ENCODE data around the gene IMPG2. TPM values are rescaled to one million over a fixed set of nuclear protein-coding genes. Genes with fewer than 3 reads are reported as not detected.

Gene IMPG2
- total and polyA plus RNA-seq, 2 donors, result 0.16 to 2.3 TPM

GRCh38 chr3:101243285-101244211, 76.8 kb downstream of the IMPG2 start:
- Histone ChIP-seq H3K4me3 (ENCODE audit: low read depth, low read length) (no peak overlapping the region), H3K36me3 (ENCODE audit: insufficient read depth) (no peaks in the 10 kb centered on the region), H3K4me1 (ENCODE audit: insufficient read depth) (no peaks in the 10 kb centered on the region), H3K27ac (ENCODE audit: low read depth) (no peak overlapping the region)
- 92% methylated on average over 4 of the region's 4 CpGs for WGBS
- no peak for DNase-seq (ENCODE audit: extremely low spot score)

- Histone ChIP-seq H3K36me3 (ENCODE audit: insufficient read depth) (no peaks in the 10 kb centered on the region), H3K4me1 (ENCODE audit: insufficient read depth) (no peaks in the 10 kb centered on the region), H3K27ac (ENCODE audit: low read depth) (no peak overlapping the region), H3K4me3 (ENCODE audit: low read depth, low read length) (no peak overlapping the region)
- 95% methylated on average over 1 of the region's 1 CpG for WGBS
- DNase-seq (ENCODE audit: extremely low spot score), result no peak
These were observed 79.5 kb downstream of the IMPG2 start for GRCh38 chr3:101240719-101241399.

GRCh38 chr3:101235048-101235447, 85.3 kb downstream of the IMPG2 start:
- H3K4me1 ChIP-seq (ENCODE audit: insufficient read depth), result no peaks in the 10 kb centered on the region
- no peak for DNase-seq (ENCODE audit: extremely low spot score)
- H3K36me3 ChIP-seq (ENCODE audit: insufficient read depth), result no peaks in the 10 kb centered on the region
- H3K4me3 ChIP-seq (ENCODE audit: low read depth, low read length), result no peak overlapping the region
- 91% methylated on average over 3 of the region's 3 CpGs for WGBS
- no peak overlapping the region for H3K27ac ChIP-seq (ENCODE audit: low read depth)

- no peaks in the 10 kb centered on the region for H3K4me1 ChIP-seq (ENCODE audit: insufficient read depth)
- no peak overlapping the region for H3K27ac ChIP-seq (ENCODE audit: low read depth)
- no peak overlapping the region for H3K4me3 ChIP-seq (ENCODE audit: low read depth, low read length)
- no peaks in the 10 kb centered on the region for H3K36me3 ChIP-seq (ENCODE audit: insufficient read depth)
- DNase-seq (ENCODE audit: extremely low spot score), result no peak
These were observed 89.8 kb downstream of the IMPG2 start for GRCh38 chr3:101230618-101231017.

GRCh38 chr3:101229681-101230080, 90.7 kb downstream of the IMPG2 start:
- Histone ChIP-seq H3K4me1 (ENCODE audit: insufficient read depth) (no peaks in the 10 kb centered on the region), H3K4me3 (ENCODE audit: low read depth, low read length) (no peak overlapping the region), H3K27ac (ENCODE audit: low read depth) (no peak overlapping the region), H3K36me3 (ENCODE audit: insufficient read depth) (no peaks in the 10 kb centered on the region)
- WGBS, result 73% methylated on average over 4 of the region's 4 CpGs
- no peak for DNase-seq (ENCODE audit: extremely low spot score)

- DNase-seq (ENCODE audit: extremely low spot score), result no peak
- 67% methylated on average over 3 of the region's 3 CpGs for WGBS
- H3K4me3 ChIP-seq (ENCODE audit: low read depth, low read length), result no peak overlapping the region
- no peaks in the 10 kb centered on the region for H3K4me1 ChIP-seq (ENCODE audit: insufficient read depth)
- H3K27ac ChIP-seq (ENCODE audit: low read depth), result no peak overlapping the region
- no peaks in the 10 kb centered on the region for H3K36me3 ChIP-seq (ENCODE audit: insufficient read depth)
These were observed 91.9 kb downstream of the IMPG2 start for GRCh38 chr3:101228441-101228840.

GRCh38 chr3:101224739-101225138, 95.6 kb downstream of the IMPG2 start:
- Histone ChIP-seq H3K27ac (ENCODE audit: low read depth) (no peak overlapping the region), H3K36me3 (ENCODE audit: insufficient read depth) (no peaks in the 10 kb centered on the region), H3K4me1 (ENCODE audit: insufficient read depth) (no peaks in the 10 kb centered on the region), H3K4me3 (ENCODE audit: low read depth, low read length) (no peak overlapping the region)
- DNase-seq (ENCODE audit: extremely low spot score), result no peak
- WGBS, result 84% methylated on average over 4 of the region's 4 CpGs

- WGBS, result 73% methylated on average over 3 of the region's 3 CpGs
- Histone ChIP-seq H3K27ac (ENCODE audit: low read depth) (no peak overlapping the region), H3K4me1 (ENCODE audit: insufficient read depth) (no peaks in the 10 kb centered on the region), H3K36me3 (ENCODE audit: insufficient read depth) (no peaks in the 10 kb centered on the region), H3K4me3 (ENCODE audit: low read depth, low read length) (no peak overlapping the region)
- DNase-seq (ENCODE audit: extremely low spot score), result no peak
These were observed 97.4 kb downstream of the IMPG2 start for GRCh38 chr3:101223016-101223415.

GRCh38 chr3:101219842-101220560, 100.4 kb downstream of the IMPG2 start:
- H3K36me3 ChIP-seq (ENCODE audit: insufficient read depth), result no peaks in the 10 kb centered on the region
- no peaks in the 10 kb centered on the region for H3K4me1 ChIP-seq (ENCODE audit: insufficient read depth)
- DNase-seq (ENCODE audit: extremely low spot score), result no peak
- 91% methylated on average over 4 of the region's 4 CpGs for WGBS
- H3K4me3 ChIP-seq (ENCODE audit: low read depth, low read length), result no peak overlapping the region
- H3K27ac ChIP-seq (ENCODE audit: low read depth), result no peak overlapping the region

GRCh38 chr3:101217472-101218245, 102.7 kb downstream of the IMPG2 start:
- WGBS, result 42% methylated on average over 3 of the region's 3 CpGs
- DNase-seq (ENCODE audit: extremely low spot score), result no peak
- Histone ChIP-seq H3K27ac (ENCODE audit: low read depth) (no peak overlapping the region), H3K4me1 (ENCODE audit: insufficient read depth) (no peaks in the 10 kb centered on the region), H3K4me3 (ENCODE audit: low read depth, low read length) (no peak overlapping the region), H3K36me3 (ENCODE audit: insufficient read depth) (no peaks in the 10 kb centered on the region)

- 60% methylated on average over 3 of the region's 3 CpGs for WGBS
- Histone ChIP-seq H3K27ac (ENCODE audit: low read depth) (no peak overlapping the region), H3K4me1 (ENCODE audit: insufficient read depth) (no peaks in the 10 kb centered on the region), H3K4me3 (ENCODE audit: low read depth, low read length) (no peak overlapping the region), H3K36me3 (ENCODE audit: insufficient read depth) (no peaks in the 10 kb centered on the region)
- no peak for DNase-seq (ENCODE audit: extremely low spot score)
These were observed 103.5 kb downstream of the IMPG2 start for GRCh38 chr3:101216710-101217465.

- H3K4me1 ChIP-seq (ENCODE audit: insufficient read depth), result no peaks in the 10 kb centered on the region
- DNase-seq (ENCODE audit: extremely low spot score), result no peak
- H3K4me3 ChIP-seq (ENCODE audit: low read depth, low read length), result no peak overlapping the region
- no peak overlapping the region for H3K27ac ChIP-seq (ENCODE audit: low read depth)
- H3K36me3 ChIP-seq (ENCODE audit: insufficient read depth), result no peaks in the 10 kb centered on the region
- WGBS, result 89% methylated on average over 2 of the region's 2 CpGs
These were observed 107.6 kb downstream of the IMPG2 start for GRCh38 chr3:101212730-101213129.
